Measurements from ENCODE around the gene METAP2. TPM values are rescaled to one million over a fixed set of nuclear protein-coding genes. Genes with fewer than 3 reads are reported as not detected.
A peak's percentile ranks its signal among the peaks of the same experiment; 100 is the strongest.
"Not testable (repeated sequence)": the region's sequence is repeated elsewhere in the genome, so short reads cannot be mapped to it uniquely, and the experiment has no call there.

METAP2 gene
- total RNA-seq, 1 donor from 2014 or later, result 20.6 TPM

- intact Hi-C loops (cut with DNase I), result no loop called here
- H3K4me3 ChIP-seq, result peak overlapping the region in 1 of 2 donors; percentile 40
- H3K9me3 ChIP-seq, result no peaks in the 10 kb centered on the region
- DNase-seq (ENCODE audit: low spot score in 2 of 2), result peak in 1 of 2 donors; percentile 69
- TF ChIP-seq CTCF (IDR thresholded peaks at IDR 0.05), result no peak
- no peak overlapping the region for H3K27ac ChIP-seq
- H3K27me3 ChIP-seq, result no peaks in the 10 kb centered on the region
- H3K36me3 ChIP-seq, result no peaks in the 10 kb centered on the region
- no peaks in the 10 kb centered on the region for H3K4me1 ChIP-seq
Observed at GRCh38 chr12:95446506-95446900, 27.4 kb upstream of the METAP2 start.

GRCh38 chr12:95449656-95450055, 24.3 kb upstream of the METAP2 start:
- DNase-seq (ENCODE audit: low spot score in 2 of 2); H3K27ac ChIP-seq; H3K27me3 ChIP-seq; H3K36me3 ChIP-seq; intact Hi-C loops (cut with DNase I); H3K4me3 ChIP-seq; H3K4me1 ChIP-seq; H3K9me3 ChIP-seq: not testable (repeated sequence)

- intact Hi-C loops (cut with DNase I); H3K9me3 ChIP-seq: not testable (repeated sequence)
- H3K4me1 ChIP-seq, result peaks cover 0 to 12% of the 10 kb centered on the region in 2 donors
Observed at GRCh38 chr12:95452501-95452900, 21.5 kb upstream of the METAP2 start.

GRCh38 chr12:95453881-95454280, 20.1 kb upstream of the METAP2 start:
- H3K36me3 ChIP-seq; H3K27me3 ChIP-seq; intact Hi-C loops (cut with DNase I); H3K4me3 ChIP-seq; DNase-seq (ENCODE audit: low spot score in 2 of 2): not testable (repeated sequence)
- H3K9me3 ChIP-seq, result peaks cover 8 to 18% of the 10 kb centered on the region in 2 donors
- peaks cover 0 to 12% of the 10 kb centered on the region in 2 donors for H3K4me1 ChIP-seq
- peak overlapping the region; percentile 74 to 75 for H3K27ac ChIP-seq

More at GRCh38 chr12:95452501-95452900, 21.5 kb upstream of the METAP2 start:
- H3K27me3 ChIP-seq; H3K4me3 ChIP-seq; H3K36me3 ChIP-seq; DNase-seq (ENCODE audit: low spot score in 2 of 2); H3K27ac ChIP-seq: not testable (repeated sequence)

GRCh38 chr12:95454780-95455215, 19.2 kb upstream of the METAP2 start:
- H3K36me3 ChIP-seq; H3K27me3 ChIP-seq; H3K4me3 ChIP-seq; intact Hi-C loops (cut with DNase I); DNase-seq (ENCODE audit: low spot score in 2 of 2): not testable (repeated sequence)
- H3K9me3 ChIP-seq, result peaks cover 8 to 18% of the 10 kb centered on the region in 2 donors
- peak overlapping the region; percentile 74 to 75 for H3K27ac ChIP-seq
- H3K4me1 ChIP-seq, result peaks cover 0 to 12% of the 10 kb centered on the region in 2 donors

GRCh38 chr12:95457605-95458004, 16.3 kb upstream of the METAP2 start:
- intact Hi-C loops (cut with DNase I), result not testable (repeated sequence)

GRCh38 chr12:95458761-95459160, 15.2 kb upstream of the METAP2 start:
- Histone ChIP-seq H3K9me3 (peaks cover 8 to 18% of the 10 kb centered on the region in 2 donors), H3K27me3 (no peaks in the 10 kb centered on the region)
- TF ChIP-seq CTCF (IDR thresholded peaks at IDR 0.05), result no peak

More at GRCh38 chr12:95457605-95458004, 16.3 kb upstream of the METAP2 start:
- H3K4me1 ChIP-seq, result peaks cover 0 to 12% of the 10 kb centered on the region in 2 donors
- not testable (repeated sequence) for H3K36me3 ChIP-seq; H3K4me3 ChIP-seq; H3K27me3 ChIP-seq; DNase-seq (ENCODE audit: low spot score in 2 of 2); H3K27ac ChIP-seq
- peaks cover 8 to 18% of the 10 kb centered on the region in 2 donors for H3K9me3 ChIP-seq

GRCh38 chr12:95459310-95459709, 14.6 kb upstream of the METAP2 start:
- no peak overlapping the region for H3K27ac ChIP-seq
- H3K36me3 ChIP-seq, result no peaks in the 10 kb centered on the region
- no peaks in the 10 kb centered on the region for H3K27me3 ChIP-seq
- no peak for DNase-seq (ENCODE audit: low spot score in 2 of 2)
- TF ChIP-seq CTCF (IDR thresholded peaks at IDR 0.05), result no peak
- peaks cover 8 to 18% of the 10 kb centered on the region in 2 donors for H3K9me3 ChIP-seq
- intact Hi-C loops (cut with DNase I), result no loop called here
- peaks cover 0 to 12% of the 10 kb centered on the region in 2 donors for H3K4me1 ChIP-seq
- no peak overlapping the region for H3K4me3 ChIP-seq

More at GRCh38 chr12:95458761-95459160, 15.2 kb upstream of the METAP2 start:
- no peak for DNase-seq (ENCODE audit: low spot score in 2 of 2)
- Histone ChIP-seq H3K4me1 (peaks cover 0 to 12% of the 10 kb centered on the region in 2 donors), H3K36me3 (no peaks in the 10 kb centered on the region), H3K4me3 (no peak overlapping the region), H3K27ac (no peak overlapping the region)
- intact Hi-C loops (cut with DNase I), result no loop called here

Measured in ascending aorta (tissue), 2 donors.